Common myeloid progenitor, CD34-positive (primary cell): Measurements from ENCODE around the gene ASS1.

Source experiments
- CTCF ChIA-PET: fragments of 350-600 bp; sonication (Branson Sonifier 250); formaldehyde crosslinking; loops from one replicate; lab custom pipeline; 2021; ENCODE audit warnings: antibody characterized with exemption; lab: Charles Lee
- POLR2A ChIA-PET: fragments of 350-600 bp; sonication (Branson Sonifier 250); formaldehyde crosslinking; loops from one replicate; lab custom pipeline; 2021; ENCODE audit warnings: antibody characterized with exemption; lab: Charles Lee
- DNase-seq, 3 donors: peaks; one replicate each; pipeline versions ENCODE4 v3.0.0 to v3.0.0-alpha.2; 2013
- H3K27ac ChIP-seq, 2 experiments: 1 replicate in 1 of 2; 2 replicates in 1 of 2; pipeline ENCODE4 v1.7.0; 2013; ENCODE audit warnings: inconsistent platforms in 2 of 2, low read length in 2 of 2, mild to moderate bottlenecking in 2 of 2, low read depth in 1 of 2, moderate library complexity in 1 of 2; ENCODE audit not compliant: severe bottlenecking in 2 of 2, insufficient read depth in 1 of 2, poor library complexity in 1 of 2
- H3K27me3 ChIP-seq, 5 experiments: replicated peaks in 2 of 5; 1 replicate in 3 of 5; 2 replicates in 2 of 5; pipeline versions ENCODE4 v1.6.1 to v1.7.0; 2013; ENCODE audit warnings: low read length in 4 of 5, mild to moderate bottlenecking in 2 of 5, moderate library complexity in 2 of 5, inconsistent platforms in 1 of 5; ENCODE audit not compliant: insufficient read depth in 5 of 5, control insufficient read depth in 4 of 5
- H3K36me3 ChIP-seq, 4 experiments: 1 replicate in 2 of 4; 2 replicates in 2 of 4; pipeline versions ENCODE4 v1.6.1 to v1.7.0; 2013; ENCODE audit warnings: low read length in 3 of 4, control low read depth in 1 of 4, mild to moderate bottlenecking in 1 of 4; ENCODE audit not compliant: control insufficient read depth in 4 of 4, insufficient read depth in 4 of 4
- H3K4me1 ChIP-seq, 4 experiments: 1 replicate in 3 of 4; 2 replicates in 1 of 4; pipeline versions ENCODE4 v1.6.1 to v1.7.1; 2013; ENCODE audit warnings: low read length in 3 of 4, mild to moderate bottlenecking in 3 of 4, control low read depth in 1 of 4, inconsistent platforms in 1 of 4, moderate library complexity in 1 of 4; ENCODE audit not compliant: control insufficient read depth in 4 of 4, insufficient read depth in 4 of 4; ENCODE audit errors: control extremely low read depth in 1 of 4
- H3K4me3 ChIP-seq, 7 experiments: 1 replicate in 4 of 7; 2 replicates in 3 of 7; pipeline versions ENCODE4 v1.5.1 to v1.7.0; 2013; ENCODE audit warnings: mild to moderate bottlenecking in 7 of 7, low read length in 6 of 7, moderate library complexity in 6 of 7, inconsistent platforms in 2 of 7, low read depth in 2 of 7, control low read depth in 1 of 7; ENCODE audit not compliant: insufficient read depth in 4 of 7, control insufficient read depth in 1 of 7; ENCODE audit errors: extremely low read depth in 1 of 7
- H3K9me3 ChIP-seq, 5 experiments: 1 replicate in 4 of 5; 2 replicates in 1 of 5; pipeline versions ENCODE4 v1.6.1 to v1.7.1; 2013; ENCODE audit warnings: low read length in 4 of 5, mild to moderate bottlenecking in 2 of 5, inconsistent platforms in 1 of 5, low read depth in 1 of 5, moderate library complexity in 1 of 5; ENCODE audit not compliant: control insufficient read depth in 4 of 5, insufficient read depth in 2 of 5; ENCODE audit errors: control extremely low read depth in 1 of 5
- WGBS: methylation state at CpG from one replicate; pipeline ENCODE4 v1.1.5; 2013; ENCODE audit not compliant: insufficient coverage; 5-methylcytosine and 5-hydroxymethylcytosine counted together

ASS1 gene

GRCh38 chr9:130500340-130501180 lies 55.8 kb downstream of the ASS1 start:
- H3K4me3 ChIP-seq = no peak overlapping the region
- DNase-seq = no peak
- ChIA-PET POLR2A (no interaction called here), CTCF (interaction anchor here (0.6 kb wide), 2 partner anchors 35 to 365 kb away, joined by 3 read pairs; no protein-coding TSS in a partner anchor)
- WGBS = 90% methylated on average over 5 of the region's 12 CpGs
- peaks cover 0 to 2% (median 0%) of the 10 kb centered on the region in 5 experiments for H3K27me3 ChIP-seq
- H3K4me1 ChIP-seq = no peaks in the 10 kb centered on the region
- H3K9me3 ChIP-seq = peaks cover 0 to 4% (median 2%) of the 10 kb centered on the region in 5 experiments
- H3K36me3 ChIP-seq = no peaks in the 10 kb centered on the region
- no peak overlapping the region for H3K27ac ChIP-seq

GRCh38 chr9:130501639-130502038 lies 56.9 kb downstream of the ASS1 start:
- Histone ChIP-seq H3K36me3 (no peaks in the 10 kb centered on the region), H3K9me3 (no peaks in the 10 kb centered on the region), H3K27ac (no peak overlapping the region), H3K4me3 (no peak overlapping the region), H3K27me3 (peaks cover 0 to under 1% (median 0%) of the 10 kb centered on the region in 5 experiments), H3K4me1 (no peaks in the 10 kb centered on the region)
- POLR2A ChIA-PET = no interaction called here
- CTCF ChIA-PET = interaction anchor here (0.6 kb wide), 1 partner anchor 30 kb away, joined by 3 read pairs; no protein-coding TSS in a partner anchor
- no peak for DNase-seq
- WGBS = 100% methylated on average over 6 of the region's 9 CpGs

GRCh38 chr9:130508218-130508617 lies 63.5 kb downstream of the ASS1 start:
- WGBS = 50% methylated on average over 2 of the region's 2 CpGs
- H3K4me3 ChIP-seq = no peak overlapping the region
- no peak overlapping the region for H3K27ac ChIP-seq
- peaks cover 0 to 11% (median 0%) of the 10 kb centered on the region in 5 experiments for H3K9me3 ChIP-seq
- peaks cover 0 to 3% (median 0%) of the 10 kb centered on the region in 5 experiments for H3K27me3 ChIP-seq
- ChIA-PET POLR2A (no interaction called here), CTCF (no interaction called here)
- no peaks in the 10 kb centered on the region for H3K4me1 ChIP-seq
- DNase-seq = no peak
- H3K36me3 ChIP-seq = no peaks in the 10 kb centered on the region

- WGBS = 93% methylated on average over 4 of the region's 4 CpGs
- no peak overlapping the region for H3K4me3 ChIP-seq
- ChIA-PET CTCF (no interaction called here), POLR2A (no interaction called here)
- no peak overlapping the region for H3K27ac ChIP-seq
- H3K27me3 ChIP-seq = peaks cover 0 to 3% (median 0%) of the 10 kb centered on the region in 5 experiments
- H3K36me3 ChIP-seq = no peaks in the 10 kb centered on the region
- peaks cover 0 to 11% (median 0%) of the 10 kb centered on the region in 5 experiments for H3K9me3 ChIP-seq
- no peak for DNase-seq
- no peaks in the 10 kb centered on the region for H3K4me1 ChIP-seq
These were observed 67.4 kb downstream of the ASS1 start for GRCh38 chr9:130512199-130512598.

- DNase-seq = no peak
- Histone ChIP-seq H3K27ac (no peak overlapping the region), H3K4me1 (no peaks in the 10 kb centered on the region), H3K9me3 (peaks cover 0 to 11% (median 0%) of the 10 kb centered on the region in 5 experiments), H3K36me3 (no peaks in the 10 kb centered on the region), H3K4me3 (no peak overlapping the region), H3K27me3 (peaks cover 0 to 3% (median 0%) of the 10 kb centered on the region in 5 experiments)
- WGBS = 100% methylated on average over 1 of the region's 1 CpG
- ChIA-PET CTCF (no interaction called here), POLR2A (no interaction called here)
These were observed 68.3 kb downstream of the ASS1 start for GRCh38 chr9:130513078-130513477.

GRCh38 chr9:130518233-130518632 lies 73.5 kb downstream of the ASS1 start:
- Histone ChIP-seq H3K9me3 (no peaks in the 10 kb centered on the region), H3K27ac (no peak overlapping the region), H3K27me3 (peaks cover 0 to 7% (median 0%) of the 10 kb centered on the region in 5 experiments), H3K36me3 (no peaks in the 10 kb centered on the region), H3K4me3 (no peak overlapping the region), H3K4me1 (no peaks in the 10 kb centered on the region)
- CTCF ChIA-PET = no interaction called here
- POLR2A ChIA-PET = no interaction called here
- WGBS = no CpG with 5 or more reads among the region's 4 CpGs
- DNase-seq = no peak
